HL-60/S4 treated with phorbol 12-myristate 13-acetate at 8.2 ng/mL for 4 days and 3 days (cell line): Measurements from ENCODE around the gene CAMK4.
"Not testable (repeated sequence)": the region's sequence is repeated elsewhere in the genome, so short reads cannot be mapped to it uniquely, and the experiment has no call there.

Source experiments
- in situ Hi-C: fragments of 300-500 bp; cut with MboI; formaldehyde crosslinking; loops from 2 replicates; pipeline ENCODE4 v1.15.0; 2022; ENCODE audit warnings: low sequenced_read_pairs

The CAMK4 gene

GRCh38 chr5:111302043-111302442 is 77.9 kb downstream of the CAMK4 start:
- in situ Hi-C loops, result not testable (repeated sequence)

GRCh38 chr5:111308951-111309350 is 84.8 kb downstream of the CAMK4 start:
- in situ Hi-C loops, result no loop called here

GRCh38 chr5:111309384-111309783 is 85.2 kb downstream of the CAMK4 start:
- in situ Hi-C loops, result no loop called here

GRCh38 chr5:111310711-111311620 is 86.8 kb downstream of the CAMK4 start:
- in situ Hi-C loops, result no loop called here

GRCh38 chr5:111311666-111312065 is 87.5 kb downstream of the CAMK4 start:
- in situ Hi-C loops, result no loop called here

GRCh38 chr5:111313017-111313724 is 89.0 kb downstream of the CAMK4 start:
- in situ Hi-C loops, result no loop called here

GRCh38 chr5:111320953-111321352 is 96.8 kb downstream of the CAMK4 start:
- in situ Hi-C loops, result no loop called here

- in situ Hi-C loops, result no loop called here
These were observed 97.2 kb downstream of the CAMK4 start for GRCh38 chr5:111321376-111321775.

- in situ Hi-C loops, result no loop called here
These were observed 102.4 kb downstream of the CAMK4 start for GRCh38 chr5:111326551-111326950.

GRCh38 chr5:111337133-111337532 is 112.9 kb downstream of the CAMK4 start:
- in situ Hi-C loops, result no loop called here

GRCh38 chr5:111337688-111338087 is 113.5 kb downstream of the CAMK4 start:
- in situ Hi-C loops, result no loop called here

- in situ Hi-C loops, result no loop called here
These were observed 121.5 kb downstream of the CAMK4 start for GRCh38 chr5:111345731-111346130.

GRCh38 chr5:111347021-111347420 is 122.8 kb downstream of the CAMK4 start:
- in situ Hi-C loops, result no loop called here

- in situ Hi-C loops, result no loop called here
These were observed 124.6 kb downstream of the CAMK4 start for GRCh38 chr5:111348661-111349329.

- in situ Hi-C loops, result no loop called here
These were observed 125.2 kb downstream of the CAMK4 start for GRCh38 chr5:111349429-111349828.

- in situ Hi-C loops, result no loop called here
These were observed 128.9 kb downstream of the CAMK4 start for GRCh38 chr5:111353035-111353434.

GRCh38 chr5:111358726-111359125 is 134.5 kb downstream of the CAMK4 start:
- in situ Hi-C loops, result not testable (repeated sequence)

GRCh38 chr5:111360173-111360572 is 136.0 kb downstream of the CAMK4 start:
- in situ Hi-C loops, result no loop called here

GRCh38 chr5:111364992-111365391 is 140.8 kb downstream of the CAMK4 start:
- in situ Hi-C loops, result no loop called here

- in situ Hi-C loops, result no loop called here
These were observed 142.2 kb downstream of the CAMK4 start for GRCh38 chr5:111366388-111366787.

- in situ Hi-C loops, result no loop called here
These were observed 142.9 kb downstream of the CAMK4 start for GRCh38 chr5:111367115-111367514.

GRCh38 chr5:111372799-111373198 is 148.6 kb downstream of the CAMK4 start:
- in situ Hi-C loops, result no loop called here
